OCI-LY7 (cell line): Measurements from ENCODE around the gene IVD. TPM values are rescaled to one million over a fixed set of nuclear protein-coding genes. Genes with fewer than 3 reads are reported as not detected.
A peak's percentile ranks its signal among the peaks of the same experiment; 100 is the strongest.

Experiments
- BruUV-seq: library from RNA; stranded (reverse); fragments of 400-500 nt; replicated peaks from 2 replicates; lab custom pipeline; 2021; lab: Mats Ljungman, UMichigan
- CTCF ChIA-PET: fragments of 300-600 bp; sonication (Branson Sonifier 250); formaldehyde crosslinking; loops from one replicate; lab custom pipeline; 2022; ENCODE audit warnings: antibody characterized with exemption; ENCODE audit not compliant: unreplicated experiment; lab: Charles Lee
- POLR2A ChIA-PET: fragments of 300-600 bp; sonication (Branson Sonifier 250); formaldehyde crosslinking; loops from one replicate; lab custom pipeline; 2022; ENCODE audit warnings: antibody characterized with exemption; lab: Charles Lee
- DNase-seq: peaks from one replicate; pipeline ENCODE4 v3.0.0-alpha.2; 2015; ENCODE audit warnings: low spot score
- H2AFZ ChIP-seq: fragments of 200-600 bp; sonication (generic), shearing (Covaris generic); 2 replicates; pipeline ENCODE4 v1.6.1; 2014; ENCODE audit warnings: mild to moderate bottlenecking, antibody characterized with exemption, low read length, moderate library complexity
- H3K27ac ChIP-seq: fragments of 200-600 bp; sonication (generic); 2 replicates; pipeline ENCODE4 v1.5.1; 2014; ENCODE audit warnings: mixed run types, low read depth, mild to moderate bottlenecking, moderate library complexity, low read length, inconsistent platforms; ENCODE audit not compliant: poor library complexity, severe bottlenecking
- H3K36me3 ChIP-seq: fragments of 200-600 bp; sonication (generic); 2 replicates; pipeline ENCODE4 v1.6.1; 2014; ENCODE audit warnings: mild to moderate bottlenecking, antibody characterized with exemption, low read length, moderate library complexity, mixed read lengths; ENCODE audit not compliant: insufficient read depth
- H3K4me1 ChIP-seq: fragments of 200-600 bp; sonication (generic); 2 replicates; pipeline ENCODE4 v1.5.1; 2014; ENCODE audit warnings: mild to moderate bottlenecking, low read length; ENCODE audit not compliant: insufficient read depth, poor library complexity, severe bottlenecking
- H3K4me2 ChIP-seq: fragments of 200-600 bp; sonication (generic); 2 replicates; pipeline ENCODE4 v1.6.1; 2014; ENCODE audit warnings: mild to moderate bottlenecking, low read length
- H3K4me3 ChIP-seq: fragments of 200-600 bp; sonication (generic); 2 replicates; pipeline ENCODE4 v1.5.1; 2014; ENCODE audit warnings: mild to moderate bottlenecking, low read depth, low read length; ENCODE audit not compliant: poor library complexity, severe bottlenecking
- H3K79me2 ChIP-seq: fragments of 200-600 bp; sonication (generic); 2 replicates; pipeline ENCODE4 v1.6.1; 2016; ENCODE audit warnings: low read depth, mild to moderate bottlenecking, low read length, moderate library complexity, mixed read lengths; ENCODE audit not compliant: insufficient read depth
- H3K9me2 ChIP-seq: fragments of 200-600 bp; sonication (generic); 2 replicates; pipeline ENCODE4 v1.6.1; 2016; ENCODE audit warnings: mild to moderate bottlenecking, low read length, mixed read lengths; ENCODE audit not compliant: insufficient read depth
- H3K9me3 ChIP-seq: fragments of 200-600 bp; sonication (generic); 2 replicates; pipeline ENCODE4 v1.6.1; 2014; ENCODE audit warnings: mild to moderate bottlenecking, mixed run types, low read length, mixed read lengths
- H4K20me1 ChIP-seq: fragments of 200-600 bp; sonication (generic); 2 replicates; pipeline ENCODE4 v1.6.1; 2014; ENCODE audit warnings: mild to moderate bottlenecking, antibody characterized with exemption, low read length, moderate library complexity, mixed read lengths; ENCODE audit not compliant: insufficient read depth
- EZH2phosphoT487 ChIP-seq: fragments of 200-600 bp; sonication (generic); IDR thresholded peaks from 2 replicates; pipeline ENCODE4 v1.6.1; 2018; ENCODE audit warnings: low read depth, borderline replicate concordance, mild to moderate bottlenecking, mixed run types, antibody characterized with exemption, low read length, moderate library complexity, mixed read lengths
- intact Hi-C: fragments of 100-400 bp; cut with micrococcal nuclease; formaldehyde crosslinking; loops from one replicate; pipeline ENCODE4 v1.10.0; 2022; ENCODE audit not compliant: unreplicated experiment
- total RNA-seq, 2 experiments: library from RNA; depleted of rRNA in 1 of 2; stranded (reverse); fragments of >200 nt in 1 of 2; shearing (Covaris generic) in 1 of 2; gene quantifications; 2 replicates each; pipeline ENCODE4 v1.2.3, GENCODE V29; 2014 to 2022
- TF ChIP-seq, protein P1 (sequence below): fragments of 200-600 bp; sonication (generic); conservative IDR thresholded peaks from 2 replicates; pipeline ENCODE4 v1.5.1; 2014; ENCODE audit warnings: mild to moderate bottlenecking, antibody characterized with exemption, low read length, moderate library complexity, mixed read lengths

The IVD gene
- total RNA-seq, 2 experiments from 2014 or later: 20.6 to 67.3 TPM

DNA sequence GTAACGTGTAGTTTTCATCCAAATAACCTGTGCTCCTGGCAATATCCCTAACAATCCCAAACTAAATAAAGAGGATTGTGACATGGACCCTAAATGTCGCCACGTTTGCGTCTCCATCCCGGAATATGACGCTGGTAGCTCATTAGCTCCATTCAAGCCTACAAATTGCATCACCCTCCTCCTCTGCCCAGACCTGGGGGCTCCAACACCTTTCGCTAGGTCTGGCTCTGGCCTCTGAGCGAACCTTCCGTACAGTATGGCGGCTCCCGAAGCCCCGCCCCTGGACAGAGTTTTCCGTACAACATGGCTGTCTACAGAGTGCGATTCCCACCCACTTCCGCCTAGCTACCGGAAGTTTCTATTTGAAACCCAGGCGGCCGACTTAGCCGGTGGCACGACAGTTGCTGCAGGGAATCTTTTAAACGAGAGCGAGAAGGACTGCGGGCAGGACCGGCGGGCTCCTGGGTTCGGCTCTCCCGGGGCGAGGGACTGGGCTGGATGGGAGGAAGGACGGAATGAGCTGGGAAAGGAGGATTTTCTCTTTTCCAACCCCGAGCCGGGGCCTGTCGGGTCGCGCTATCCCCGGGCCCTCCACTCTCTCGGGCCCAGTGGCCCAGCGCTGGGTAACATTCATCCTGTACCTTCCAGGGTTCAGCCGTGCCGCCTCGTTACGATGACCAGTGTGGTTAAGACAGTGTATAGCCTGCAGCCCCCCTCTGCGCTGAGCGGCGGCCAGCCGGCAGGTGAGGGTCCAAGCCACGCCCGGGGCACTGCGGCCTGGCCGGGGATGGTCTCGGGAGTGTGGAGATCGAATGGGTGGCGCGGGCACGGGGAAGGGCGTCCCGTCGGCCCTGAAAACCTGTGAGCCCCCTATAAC, 22.8 kb upstream of the IVD start, which contains the start of gene KNSTRN:
TSS of gene KNSTRN (plus strand) at position 142 of the 877 bp plus-strand sequence. CDS start at position 257, 115 bp downstream.
- DNase-seq: peak; percentile 97
- H4K20me1 ChIP-seq: no peaks in the 10 kb centered on the region
- H3K9me3 ChIP-seq: no peaks in the 10 kb centered on the region
- intact Hi-C loops: no loop called here
- H3K4me3 ChIP-seq: peak within 1 kb of the TSS; percentile 95
- POLR2A ChIA-PET: interaction anchor here (0.7 to 1.7 kb wide), 7 partner anchors 9 to 71 kb away, joined by 3 to 6 read pairs (median 4); no protein-coding TSS in a partner anchor
- H3K9me2 ChIP-seq: no peaks in the 10 kb centered on the region
- H3K4me2 ChIP-seq: peak within 1 kb of the TSS; percentile 94
- H3K36me3 ChIP-seq: peaks cover 36% of the 10 kb centered on the region
- peaks cover 29% of the 10 kb centered on the region for H3K79me2 ChIP-seq
- BruUV-seq: TSS peak; percentile 67
- peak within 1 kb of the TSS; percentile 80 for H2AFZ ChIP-seq
- H3K4me1 ChIP-seq: peaks cover 16% of the 10 kb centered on the region
- H3K27ac ChIP-seq: peak within 1 kb of the TSS; percentile 45
- no peak for TF ChIP-seq EZH2phosphoT487
- TF ChIP-seq, protein P1, sequence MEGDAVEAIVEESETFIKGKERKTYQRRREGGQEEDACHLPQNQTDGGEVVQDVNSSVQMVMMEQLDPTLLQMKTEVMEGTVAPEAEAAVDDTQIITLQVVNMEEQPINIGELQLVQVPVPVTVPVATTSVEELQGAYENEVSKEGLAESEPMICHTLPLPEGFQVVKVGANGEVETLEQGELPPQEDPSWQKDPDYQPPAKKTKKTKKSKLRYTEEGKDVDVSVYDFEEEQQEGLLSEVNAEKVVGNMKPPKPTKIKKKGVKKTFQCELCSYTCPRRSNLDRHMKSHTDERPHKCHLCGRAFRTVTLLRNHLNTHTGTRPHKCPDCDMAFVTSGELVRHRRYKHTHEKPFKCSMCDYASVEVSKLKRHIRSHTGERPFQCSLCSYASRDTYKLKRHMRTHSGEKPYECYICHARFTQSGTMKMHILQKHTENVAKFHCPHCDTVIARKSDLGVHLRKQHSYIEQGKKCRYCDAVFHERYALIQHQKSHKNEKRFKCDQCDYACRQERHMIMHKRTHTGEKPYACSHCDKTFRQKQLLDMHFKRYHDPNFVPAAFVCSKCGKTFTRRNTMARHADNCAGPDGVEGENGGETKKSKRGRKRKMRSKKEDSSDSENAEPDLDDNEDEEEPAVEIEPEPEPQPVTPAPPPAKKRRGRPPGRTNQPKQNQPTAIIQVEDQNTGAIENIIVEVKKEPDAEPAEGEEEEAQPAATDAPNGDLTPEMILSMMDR: no peak
- CTCF ChIA-PET: interaction anchor here (1.0 kb wide), 1 partner anchor 11 kb away, joined by 3 read pairs; no protein-coding TSS in a partner anchor

- Histone ChIP-seq H3K4me2 (no peak overlapping the region), H3K4me3 (no peak overlapping the region), H4K20me1 (no peaks in the 10 kb centered on the region), H2AFZ (no peak overlapping the region), H3K9me2 (no peaks in the 10 kb centered on the region), H3K79me2 (peaks cover 29% of the 10 kb centered on the region), H3K4me1 (peaks cover 16% of the 10 kb centered on the region), H3K9me3 (no peaks in the 10 kb centered on the region), H3K36me3 (peaks cover 72% of the 10 kb centered on the region), H3K27ac (no peak overlapping the region)
- intact Hi-C loops: no loop called here
- CTCF ChIA-PET: no interaction called here
- TF ChIP-seq, protein P1: no peak
- no peak for TF ChIP-seq EZH2phosphoT487
- POLR2A ChIA-PET: interaction anchor here (0.6 to 1.2 kb wide), 2 partner anchors 24 to 174 kb away, joined by 3 read pairs; no protein-coding TSS in a partner anchor
- DNase-seq: no peak
- BruUV-seq: no TSS peak
These were observed 19.1 kb upstream of the IVD start for GRCh38 chr15:40386480-40386879.
